HG03280 (cell line): ENCODE results near the gene MORN1.

ENCODE experiments used
- ATAC-seq: cut with Tn5 transposase; IDR thresholded peaks from one replicate; pipeline ENCODE4 v1.9.1; 2021; ENCODE audit warnings: mild to moderate bottlenecking, moderate library complexity; ENCODE audit not compliant: unreplicated experiment

Gene MORN1

GRCh38 chr1:2324553-2325366 lies 66.6 kb downstream of the MORN1 start:
- no peak for ATAC-seq

GRCh38 chr1:2323451-2323974 lies 67.8 kb downstream of the MORN1 start:
- ATAC-seq: no peak

- no peak for ATAC-seq
Observed at GRCh38 chr1:2322581-2323211, 68.7 kb downstream of the MORN1 start.

GRCh38 chr1:2322065-2322571 lies 69.2 kb downstream of the MORN1 start:
- no peak for ATAC-seq

GRCh38 chr1:2320760-2321667 lies 70.3 kb downstream of the MORN1 start:
- no peak for ATAC-seq

- no peak for ATAC-seq
Observed at GRCh38 chr1:2320006-2320405, 71.3 kb downstream of the MORN1 start.

GRCh38 chr1:2319291-2319690 lies 72.1 kb downstream of the MORN1 start:
- no peak for ATAC-seq

GRCh38 chr1:2318314-2319278 lies 72.8 kb downstream of the MORN1 start:
- no peak for ATAC-seq

- no peak for ATAC-seq
Observed at GRCh38 chr1:2317230-2318065, 73.9 kb downstream of the MORN1 start.

GRCh38 chr1:2316451-2316961 lies 74.8 kb downstream of the MORN1 start:
- ATAC-seq: no peak

- ATAC-seq: no peak
Observed at GRCh38 chr1:2315674-2316450, 75.5 kb downstream of the MORN1 start.

GRCh38 chr1:2314803-2315673 lies 76.3 kb downstream of the MORN1 start:
- no peak for ATAC-seq

GRCh38 chr1:2314273-2314802 lies 77.0 kb downstream of the MORN1 start:
- ATAC-seq: no peak

GRCh38 chr1:2313651-2314261 lies 77.6 kb downstream of the MORN1 start:
- no peak for ATAC-seq

- no peak for ATAC-seq
Observed at GRCh38 chr1:2312515-2313301, 78.6 kb downstream of the MORN1 start.

- no peak for ATAC-seq
Observed at GRCh38 chr1:2312160-2312514, 79.2 kb downstream of the MORN1 start.
